ENCODE results near the gene EIF4H. TPM values are rescaled to one million over a fixed set of nuclear protein-coding genes. Genes with fewer than 3 reads are reported as not detected.
"Not testable (repeated sequence)": the region's sequence is repeated elsewhere in the genome, so short reads cannot be mapped to it uniquely, and the experiment has no call there.

EIF4H gene
- total and polyA plus RNA-seq, 2 of the 8 experiments (the other 6 are each of a cell fraction or from before 2014, with no cell fraction given): 323 to 382 TPM

GRCh38 chr7:74208241-74208640 lies 34.1 kb downstream of the EIF4H start:
- H3K9ac ChIP-seq (replicated peaks in 1 of 4; ENCODE audit: extremely low read depth in 1 of 4, low read depth in 3 of 4, low read length in 3 of 4); H3K18ac ChIP-seq (ENCODE audit: extremely low read depth, low read length); H4K5ac ChIP-seq (ENCODE audit: insufficient read length, low read depth, low read length); H3K4me3 ChIP-seq (ENCODE audit: extremely low read depth in 1 of 4, insufficient read depth in 2 of 4, low read depth in 3 of 4, low read length in 4 of 4); H3K27ac ChIP-seq (ENCODE audit: low read depth, low read length); H3K36me3 ChIP-seq (ENCODE audit: control insufficient read depth in 2 of 4, insufficient read depth in 4 of 4, low read length in 3 of 4); H3K4me1 ChIP-seq (replicated peaks in 1 of 4; ENCODE audit: control insufficient read depth in 3 of 4, insufficient read depth in 4 of 4, low read length in 3 of 4); H2AFZ ChIP-seq (ENCODE audit: low read length); H3K9me3 ChIP-seq (ENCODE audit: insufficient read depth in 2 of 2, low read depth in 1 of 2, low read length in 1 of 2); DNase-seq (ENCODE audit: low read depth in 1 of 2, low spot score in 2 of 2); H3K4me2 ChIP-seq (ENCODE audit: insufficient read depth in 1 of 2, low read depth in 2 of 2, low read length in 2 of 2); H3K23me2 ChIP-seq (ENCODE audit: low read depth, low read length); H3K56ac ChIP-seq (replicated peaks; ENCODE audit: insufficient read length, low read depth, low read length); FAIRE-seq; H3K4ac ChIP-seq (replicated peaks; ENCODE audit: insufficient read length, low read depth, low read length); H2BK15ac ChIP-seq (ENCODE audit: low read length); H2BK20ac ChIP-seq (ENCODE audit: low read length); H2BK120ac ChIP-seq (replicated peaks; ENCODE audit: low read depth, low read length); H3K27me3 ChIP-seq (replicated peaks in 1 of 4; ENCODE audit: control insufficient read depth in 3 of 4, extremely low read depth in 1 of 4, insufficient read depth in 3 of 4, low read length in 3 of 4); H3K23ac ChIP-seq (ENCODE audit: insufficient read length); H3K79me2 ChIP-seq (ENCODE audit: control insufficient read depth in 1 of 2, insufficient read depth in 2 of 2, low read length in 2 of 2); H3K79me1 ChIP-seq (ENCODE audit: low read depth, low read length); H2AK5ac ChIP-seq (ENCODE audit: low read depth, low read length); H3K14ac ChIP-seq (ENCODE audit: insufficient read length); H4K8ac ChIP-seq (ENCODE audit: extremely low read depth, insufficient read depth, low read length); H2BK5ac ChIP-seq (ENCODE audit: low read depth, low read length); H4K20me1 ChIP-seq (replicated peaks in 1 of 2; ENCODE audit: control insufficient read depth in 1 of 2, insufficient read depth in 2 of 2, low read length in 2 of 2); H2BK12ac ChIP-seq (ENCODE audit: low read depth, low read length); H4K91ac ChIP-seq (replicated peaks; ENCODE audit: insufficient read length, low read length): not testable (repeated sequence)
- CTCF ChIA-PET (ENCODE audit: partially characterized antibody): interaction anchor here (1.2 to 11.6 kb wide), 8 partner anchors 13 to 197 kb away, joined by 3 to 132 read pairs (median 19); no protein-coding TSS in a partner anchor
- WGBS, 2 experiments (ENCODE audit: extremely low coverage in 1 of 2, insufficient coverage in 1 of 2, insufficient read length in 1 of 2, insufficient replicate concordance in 2 of 2, low coverage in 1 of 2, low lambda C conversion rate in 2 of 2, missing lambda C conversion rate in 1 of 2): 89% methylated on average over 7 of the region's 7 CpGs; no CpG with 5 or more reads in 1 of the 2 experiments
- POLR2A ChIA-PET (ENCODE audit: partially characterized antibody): interaction anchor here (0.6 to 2.6 kb wide), 2 partner anchors 9 to 25 kb away, joined by 3 to 7 read pairs; no protein-coding TSS in a partner anchor

Data from H1 (cell line).